K562 (cell line): ENCODE results near the gene SUPT3H. TPM values are rescaled to one million over a fixed set of nuclear protein-coding genes. Genes with fewer than 3 reads are reported as not detected.

ENCODE experiments used
- ADNP ChIP-seq: fragments of 200-800 bp; sonication (Bioruptor generic); IDR thresholded peaks from 2 replicates; pipeline ENCODE4 v1.6.1; 2016; ENCODE audit warnings: missing genetic modification characterization, missing compliant biosample characterization
- ERF ChIP-seq: fragments of 450-650 bp; formaldehyde crosslinking; IDR thresholded peaks from 2 replicates; pipeline ENCODE4 v1.4.0; 2020; ENCODE audit warnings: mild to moderate bottlenecking, mixed read lengths
- GTF2A2 ChIP-seq: IDR thresholded peaks from 2 replicates; pipeline ENCODE4 v1.6.1; 2016; ENCODE audit warnings: mild to moderate bottlenecking, missing genetic modification characterization, missing compliant biosample characterization
- NCOR1 ChIP-seq: fragments of 450-650 bp; IDR thresholded peaks from 2 replicates; pipeline ENCODE4 v1.6.1; 2016; ENCODE audit warnings: mild to moderate bottlenecking, moderate library complexity
- PHTF2 ChIP-seq: fragments of 250-450 bp; sonication (Bioruptor Pico); IDR thresholded peaks from 2 replicates; pipeline ENCODE4 v1.5.0; 2021; ENCODE audit warnings: mild to moderate bottlenecking
- SMARCA4 ChIP-seq: fragments of 450-650 bp; IDR thresholded peaks from 2 replicates; pipeline ENCODE4 v1.6.1; 2016
- ZNF143 ChIP-seq: sonication (generic); formaldehyde crosslinking; IDR thresholded peaks from 2 replicates; pipeline ENCODE4 v1.9.0; 2022; ENCODE audit warnings: mild to moderate bottlenecking, missing genetic modification reagents
- ZNF165 ChIP-seq: fragments of 250-450 bp; sonication (Bioruptor Pico); IDR thresholded peaks from 2 replicates; pipeline ENCODE4 v1.4.0; 2020; ENCODE audit warnings: borderline replicate concordance
- ZNF76 ChIP-seq: fragments of 250-450 bp; sonication (Bioruptor Pico); IDR thresholded peaks from 2 replicates; pipeline ENCODE4 v1.4.0; 2020; ENCODE audit warnings: mild to moderate bottlenecking, moderate library complexity, borderline replicate concordance
- polyA plus RNA-seq, 8 experiments: library from polyadenylated mRNA; depleted of rRNA in 4 of 8; stranded (reverse) in 5 of 8; unstranded in 3 of 8; fragments of >200 nt; fragmentation: Nextera tagmentation in 2 of 8; fragmentation: Illumina TruSeq in 1 of 8; extraction: Ambion mirVana in 2 of 8; extraction: Trizol in 1 of 8; gene quantifications; 2 replicates each; pipeline versions ENCODE4 v1.2.1 to v1.2.3, GENCODE V29; 2011 to 2014; ENCODE audit warnings: inconsistent platforms in 1 of 8, missing spikeins in 1 of 8
- total RNA-seq, 7 experiments: library from RNA; depleted of rRNA in 6 of 7; stranded (reverse); fragments of >200 nt in 6 of 7; fragmentation: Illumina TruSeq in 2 of 7; extraction: Trizol in 2 of 7; gene quantifications; 2 replicates each; pipeline versions ENCODE4 v1.2.1 to v1.2.3, GENCODE V29; 2011 to 2021; ENCODE audit warnings: low replicate concordance in 1 of 7
- TF ChIP-seq, protein P1 (sequence below): sonication (generic); formaldehyde crosslinking; IDR thresholded peaks from 2 replicates; pipeline ENCODE4 v1.8.0; 2022; ENCODE audit warnings: missing genetic modification reagents, mild to moderate bottlenecking, borderline replicate concordance
- TF ChIP-seq, protein P2 (sequence below), 2 experiments: fragments of 450-650 bp in 1 of 2; sonication (generic) in 1 of 2; formaldehyde crosslinking in 1 of 2; IDR thresholded peaks; 2 replicates each; pipeline versions ENCODE4 v1.7.1 to v1.9.0; 2016 to 2022; ENCODE audit warnings: inconsistent platforms in 1 of 2, mild to moderate bottlenecking in 1 of 2, missing genetic modification reagents in 1 of 2
- TF ChIP-seq, protein P3 (sequence below), 2 experiments: fragments of 250-450 bp in 1 of 2; fragments of 450-650 bp in 1 of 2; sonication (Bioruptor Pico) in 1 of 2; IDR thresholded peaks; 2 replicates each; pipeline versions ENCODE4 v1.6.1 to v1.8.0; 2016 to 2021; ENCODE audit warnings: mild to moderate bottlenecking in 2 of 2, moderate library complexity in 2 of 2, missing compliant biosample characterization in 1 of 2, missing genetic modification characterization in 1 of 2
- TF ChIP-seq, protein P4 (sequence below): fragments of 450-650 bp; IDR thresholded peaks from 2 replicates; pipeline ENCODE4 v1.6.1; 2014; ENCODE audit warnings: low read depth, mild to moderate bottlenecking, moderate library complexity, borderline replicate concordance
- TF ChIP-seq, protein P5 (sequence below), 2 experiments: fragments of 450-650 bp in 1 of 2; sonication (generic) in 1 of 2; formaldehyde crosslinking in 1 of 2; IDR thresholded peaks in 1 of 2; conservative IDR thresholded peaks in 1 of 2; 2 replicates each; pipeline versions ENCODE4 v1.6.1 to v1.8.1; 2016 to 2023; ENCODE audit warnings: mild to moderate bottlenecking in 2 of 2, moderate library complexity in 2 of 2, inconsistent platforms in 1 of 2, missing genetic modification reagents in 1 of 2

Gene SUPT3H
- total and polyA plus RNA-seq, 9 of the 15 experiments (the other 6 are each of a cell fraction or from before 2014, with no cell fraction given), result 7.2 to 16.3 (median 11.9) TPM

DNA sequence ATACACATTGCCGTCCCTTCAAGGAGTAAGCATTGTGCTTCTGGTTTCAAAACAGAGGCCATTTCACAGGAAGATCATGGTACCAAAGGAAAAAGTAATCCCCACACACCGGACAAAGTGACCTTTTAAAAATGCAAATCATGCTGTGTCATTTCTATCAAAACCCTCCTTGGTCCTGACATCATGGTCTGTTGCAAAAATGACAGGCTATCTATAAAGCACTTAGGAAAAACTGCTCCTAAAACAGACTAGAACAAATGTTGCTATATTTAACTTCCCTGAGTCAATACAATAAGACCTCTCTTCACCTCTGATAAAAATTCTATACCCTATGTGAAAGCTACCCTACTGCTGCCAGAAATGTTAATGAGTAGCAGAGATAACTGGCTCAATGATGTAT lies 403.2 kb downstream of the SUPT3H start (continued):
- TF ChIP-seq, protein P1, sequence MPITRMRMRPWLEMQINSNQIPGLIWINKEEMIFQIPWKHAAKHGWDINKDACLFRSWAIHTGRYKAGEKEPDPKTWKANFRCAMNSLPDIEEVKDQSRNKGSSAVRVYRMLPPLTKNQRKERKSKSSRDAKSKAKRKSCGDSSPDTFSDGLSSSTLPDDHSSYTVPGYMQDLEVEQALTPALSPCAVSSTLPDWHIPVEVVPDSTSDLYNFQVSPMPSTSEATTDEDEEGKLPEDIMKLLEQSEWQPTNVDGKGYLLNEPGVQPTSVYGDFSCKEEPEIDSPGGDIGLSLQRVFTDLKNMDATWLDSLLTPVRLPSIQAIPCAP (CRISPR knock-in tag), result no peak
- TF ChIP-seq, protein P2, sequence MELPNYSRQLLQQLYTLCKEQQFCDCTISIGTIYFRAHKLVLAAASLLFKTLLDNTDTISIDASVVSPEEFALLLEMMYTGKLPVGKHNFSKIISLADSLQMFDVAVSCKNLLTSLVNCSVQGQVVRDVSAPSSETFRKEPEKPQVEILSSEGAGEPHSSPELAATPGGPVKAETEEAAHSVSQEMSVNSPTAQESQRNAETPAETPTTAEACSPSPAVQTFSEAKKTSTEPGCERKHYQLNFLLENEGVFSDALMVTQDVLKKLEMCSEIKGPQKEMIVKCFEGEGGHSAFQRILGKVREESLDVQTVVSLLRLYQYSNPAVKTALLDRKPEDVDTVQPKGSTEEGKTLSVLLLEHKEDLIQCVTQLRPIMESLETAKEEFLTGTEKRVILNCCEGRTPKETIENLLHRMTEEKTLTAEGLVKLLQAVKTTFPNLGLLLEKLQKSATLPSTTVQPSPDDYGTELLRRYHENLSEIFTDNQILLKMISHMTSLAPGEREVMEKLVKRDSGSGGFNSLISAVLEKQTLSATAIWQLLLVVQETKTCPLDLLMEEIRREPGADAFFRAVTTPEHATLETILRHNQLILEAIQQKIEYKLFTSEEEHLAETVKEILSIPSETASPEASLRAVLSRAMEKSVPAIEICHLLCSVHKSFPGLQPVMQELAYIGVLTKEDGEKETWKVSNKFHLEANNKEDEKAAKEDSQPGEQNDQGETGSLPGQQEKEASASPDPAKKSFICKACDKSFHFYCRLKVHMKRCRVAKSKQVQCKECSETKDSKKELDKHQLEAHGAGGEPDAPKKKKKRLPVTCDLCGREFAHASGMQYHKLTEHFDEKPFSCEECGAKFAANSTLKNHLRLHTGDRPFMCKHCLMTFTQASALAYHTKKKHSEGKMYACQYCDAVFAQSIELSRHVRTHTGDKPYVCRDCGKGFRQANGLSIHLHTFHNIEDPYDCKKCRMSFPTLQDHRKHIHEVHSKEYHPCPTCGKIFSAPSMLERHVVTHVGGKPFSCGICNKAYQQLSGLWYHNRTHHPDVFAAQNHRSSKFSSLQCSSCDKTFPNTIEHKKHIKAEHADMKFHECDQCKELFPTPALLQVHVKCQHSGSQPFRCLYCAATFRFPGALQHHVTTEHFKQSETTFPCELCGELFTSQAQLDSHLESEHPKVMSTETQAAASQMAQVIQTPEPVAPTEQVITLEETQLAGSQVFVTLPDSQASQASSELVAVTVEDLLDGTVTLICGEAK (IDR thresholded peaks at IDR 0.05), result no peak
- TF ChIP-seq, protein P2 (CRISPR knock-in tag; IDR thresholded peaks at IDR 0.05), result no peak
- TF ChIP-seq ZNF143 (CRISPR knock-in tag) (no peak), NCOR1 (peak; percentile 30; the same call in 1 of the 2 replicates), ZNF165 (no peak), ADNP (no peak), ZNF76 (no peak), PHTF2 (CRISPR knock-in tag) (no peak), ERF (CRISPR knock-in tag) (no peak), GTF2A2 (tag) (no peak), SMARCA4 (0 out of 2 replicates have a peak, but pooled peaks have one; percentile 29)
- TF ChIP-seq, protein P3, sequence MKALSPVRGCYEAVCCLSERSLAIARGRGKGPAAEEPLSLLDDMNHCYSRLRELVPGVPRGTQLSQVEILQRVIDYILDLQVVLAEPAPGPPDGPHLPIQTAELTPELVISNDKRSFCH (CRISPR knock-in tag; IDR thresholded peaks at IDR 0.05), result no peak
- TF ChIP-seq, protein P3 (tag; IDR thresholded peaks at IDR 0.05), result peak; percentile 99
- TF ChIP-seq, protein P4, sequence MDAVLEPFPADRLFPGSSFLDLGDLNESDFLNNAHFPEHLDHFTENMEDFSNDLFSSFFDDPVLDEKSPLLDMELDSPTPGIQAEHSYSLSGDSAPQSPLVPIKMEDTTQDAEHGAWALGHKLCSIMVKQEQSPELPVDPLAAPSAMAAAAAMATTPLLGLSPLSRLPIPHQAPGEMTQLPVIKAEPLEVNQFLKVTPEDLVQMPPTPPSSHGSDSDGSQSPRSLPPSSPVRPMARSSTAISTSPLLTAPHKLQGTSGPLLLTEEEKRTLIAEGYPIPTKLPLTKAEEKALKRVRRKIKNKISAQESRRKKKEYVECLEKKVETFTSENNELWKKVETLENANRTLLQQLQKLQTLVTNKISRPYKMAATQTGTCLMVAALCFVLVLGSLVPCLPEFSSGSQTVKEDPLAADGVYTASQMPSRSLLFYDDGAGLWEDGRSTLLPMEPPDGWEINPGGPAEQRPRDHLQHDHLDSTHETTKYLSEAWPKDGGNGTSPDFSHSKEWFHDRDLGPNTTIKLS, result no peak
- TF ChIP-seq, protein P5, sequence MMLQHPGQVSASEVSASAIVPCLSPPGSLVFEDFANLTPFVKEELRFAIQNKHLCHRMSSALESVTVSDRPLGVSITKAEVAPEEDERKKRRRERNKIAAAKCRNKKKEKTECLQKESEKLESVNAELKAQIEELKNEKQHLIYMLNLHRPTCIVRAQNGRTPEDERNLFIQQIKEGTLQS (IDR thresholded peaks at IDR 0.05), result peak; percentile 42; the same call in 1 of the 2 replicates
- TF ChIP-seq, protein P5 (CRISPR knock-in tag; conservative IDR thresholded peaks at IDR 0.05), result no peak
